A549 (cell line): ENCODE measurements around the gene UBE3C. TPM values are rescaled to one million over a fixed set of nuclear protein-coding genes. Genes with fewer than 3 reads are reported as not detected.

ENCODE experiments used
- ATAC-seq, 2 experiments: fragments of 200-7000 bp in 1 of 2; fragments of >200 bp in 1 of 2; cut with Nextera tagmentation in 1 of 2; cut with Tn5 transposase in 1 of 2; 3 replicates each; pipeline versions ENCODE4 v1.8.0 to v1.9.1; 2018 to 2020; ENCODE audit warnings: mild to moderate bottlenecking in 1 of 2, moderate library complexity in 1 of 2
- CTCF ChIA-PET: fragments of 300-600 bp; sonication (Branson Sonifier 250); formaldehyde crosslinking; extraction: SDS; loops from one replicate; lab custom pipeline; 2021; ENCODE audit warnings: antibody characterized with exemption, inconsistent platforms; lab: Yijun Ruan, JAX
- POLR2A ChIA-PET: fragments of 350-600 bp; formaldehyde crosslinking; extraction: SDS; loops from one replicate; lab custom pipeline; 2021; ENCODE audit warnings: antibody characterized with exemption, inconsistent platforms; lab: Yijun Ruan, JAX
- DNase-seq, 2 experiments: peaks; one replicate each; pipeline versions ENCODE4 v3.0.0 to v3.0.0-alpha.2; 2011 to 2016; ENCODE audit warnings: low read depth in 1 of 2, low spot score in 1 of 2
- FAIRE-seq: peaks from 2 replicates; lab custom pipeline; 2011; peaks lifted over from hg19 to GRCh38; lab: Jason Lieb, UNC
- H3K27ac ChIP-seq, 2 experiments: fragments of >200 bp; sonication (Bioruptor Twin); formaldehyde crosslinking; 3 replicates each; pipeline ENCODE4 v1.5.1; 2016 to 2017
- H3K4me1 ChIP-seq: fragments of >200 bp; sonication (Bioruptor Twin); formaldehyde crosslinking; 3 replicates; pipeline ENCODE4 v1.6.1; 2016
- H3K4me2 ChIP-seq: fragments of >200 bp; sonication (Bioruptor Twin); formaldehyde crosslinking; 3 replicates; pipeline ENCODE4 v1.6.1; 2016
- H3K4me3 ChIP-seq: fragments of >200 bp; sonication (Bioruptor Twin); formaldehyde crosslinking; 3 replicates; pipeline ENCODE4 v1.5.1; 2016
- H3K9me3 ChIP-seq: fragments of >200 bp; sonication (Bioruptor Twin); formaldehyde crosslinking; 3 replicates; pipeline ENCODE4 v1.6.1; 2016
- BHLHE40 ChIP-seq: IDR thresholded peaks from 2 replicates; pipeline ENCODE4 v1.6.1; 2012; ENCODE audit warnings: low read depth, low read length, inconsistent platforms
- CHD2 ChIP-seq: fragments of 150-350 bp; IDR thresholded peaks from 2 replicates; pipeline ENCODE4 v1.6.1; 2014; ENCODE audit warnings: low read length; ENCODE audit not compliant: partially characterized antibody
- CTCF ChIP-seq: fragments of >200 bp; sonication (Bioruptor Twin); formaldehyde crosslinking; IDR thresholded peaks from 3 replicates; pipeline ENCODE4 v1.5.1; 2016
- E2F6 ChIP-seq: IDR thresholded peaks from 2 replicates; pipeline ENCODE4 v1.6.1; 2012; ENCODE audit warnings: low read depth, borderline replicate concordance
- EHF ChIP-seq: fragments of 250-450 bp; sonication (Bioruptor Pico); IDR thresholded peaks from 2 replicates; pipeline ENCODE4 v1.5.0; 2020; ENCODE audit warnings: mild to moderate bottlenecking
- EHMT2 ChIP-seq: fragments of 200-600 bp; sonication (generic); IDR thresholded peaks from 2 replicates; pipeline ENCODE4 v1.6.1; 2016; ENCODE audit warnings: antibody characterized with exemption, low read depth, mild to moderate bottlenecking, moderate library complexity
- EP300 ChIP-seq, 2 experiments: fragments of >200 bp; sonication (Bioruptor Twin); formaldehyde crosslinking; IDR thresholded peaks; 2 replicates in 1 of 2; 3 replicates in 1 of 2; pipeline ENCODE4 v1.6.1; 2016 to 2017
- GATA3 ChIP-seq: IDR thresholded peaks from 2 replicates; pipeline ENCODE4 v1.6.1; 2012; ENCODE audit warnings: borderline replicate concordance
- HMGXB4 ChIP-seq: fragments of 250-450 bp; sonication (Bioruptor Pico); IDR thresholded peaks from 2 replicates; pipeline ENCODE4 v1.5.0; 2021; ENCODE audit warnings: mild to moderate bottlenecking, moderate library complexity, borderline replicate concordance
- HOXA7 ChIP-seq: fragments of 250-450 bp; sonication (Bioruptor Pico); IDR thresholded peaks from 2 replicates; pipeline ENCODE4 v1.5.0; 2020; ENCODE audit warnings: mild to moderate bottlenecking, moderate library complexity
- JUN ChIP-seq, 2 experiments: fragments of >200 bp; sonication (Bioruptor Twin); formaldehyde crosslinking; IDR thresholded peaks; 2 replicates in 1 of 2; 3 replicates in 1 of 2; pipeline ENCODE4 v1.6.1; 2016 to 2017
- KDM5A ChIP-seq: fragments of 200-600 bp; sonication (generic); IDR thresholded peaks from 2 replicates; pipeline ENCODE4 v1.6.1; 2016; ENCODE audit warnings: antibody characterized with exemption, mild to moderate bottlenecking
- MAX ChIP-seq: IDR thresholded peaks from 2 replicates; pipeline ENCODE4 v1.6.1; 2012
- NPAS2 ChIP-seq: fragments of 250-450 bp; sonication (Bioruptor Pico); IDR thresholded peaks from 2 replicates; pipeline ENCODE4 v1.8.0; 2022; ENCODE audit warnings: mild to moderate bottlenecking, moderate library complexity, borderline replicate concordance
- PHF8 ChIP-seq: fragments of 200-600 bp; sonication (generic); IDR thresholded peaks from 2 replicates; pipeline ENCODE4 v1.6.1; 2016; ENCODE audit warnings: low read depth, mild to moderate bottlenecking, antibody characterized with exemption, moderate library complexity, borderline replicate concordance
- RAD21 ChIP-seq, 2 experiments: fragments of >200 bp in 1 of 2; sonication (Bioruptor Twin) in 1 of 2; formaldehyde crosslinking in 1 of 2; IDR thresholded peaks in 1 of 2; conservative IDR thresholded peaks in 1 of 2; 2 replicates in 1 of 2; 3 replicates in 1 of 2; pipeline ENCODE4 v1.6.1; 2012 to 2018; ENCODE audit warnings: inconsistent platforms in 1 of 2
- RARB ChIP-seq: fragments of 250-450 bp; sonication (Bioruptor Pico); IDR thresholded peaks from 2 replicates; pipeline ENCODE4 v1.8.0; 2021; ENCODE audit warnings: mild to moderate bottlenecking, moderate library complexity
- REST ChIP-seq: fragments of 200-600 bp; sonication (generic); IDR thresholded peaks from 2 replicates; pipeline ENCODE4 v1.6.1; 2016; ENCODE audit warnings: antibody characterized with exemption, mild to moderate bottlenecking, moderate library complexity
- RFX5 ChIP-seq: fragments of 450-650 bp; IDR thresholded peaks from 2 replicates; pipeline ENCODE4 v1.7.1; 2014; ENCODE audit warnings: antibody characterized with exemption, mild to moderate bottlenecking, moderate library complexity
- SMC3 ChIP-seq: fragments of >200 bp; sonication (Bioruptor Twin); formaldehyde crosslinking; IDR thresholded peaks from 3 replicates; pipeline ENCODE4 v1.6.1; 2018; ENCODE audit warnings: inconsistent platforms
- TFCP2L1 ChIP-seq: fragments of 250-450 bp; sonication (Bioruptor Pico); IDR thresholded peaks from 2 replicates; pipeline ENCODE4 v1.5.0; 2021; ENCODE audit warnings: mild to moderate bottlenecking
- USF2 ChIP-seq: fragments of 450-650 bp; IDR thresholded peaks from 2 replicates; pipeline ENCODE4 v1.6.1; 2014; ENCODE audit warnings: antibody characterized with exemption
- ZNF302 ChIP-seq: fragments of 250-450 bp; sonication (Bioruptor Pico); IDR thresholded peaks from 2 replicates; pipeline ENCODE4 v1.9.0; 2021; ENCODE audit warnings: inconsistent platforms, mild to moderate bottlenecking, moderate library complexity
- WGBS: methylation state at CpG from one replicate; pipeline ENCODE4 v1.1.6; 2017; ENCODE audit errors: missing lambda C conversion rate; 5-methylcytosine and 5-hydroxymethylcytosine counted together
- polyA plus RNA-seq, 4 experiments: library from polyadenylated mRNA; depleted of rRNA in 3 of 4; stranded (reverse); fragments of >200 nt; fragmentation: RNase III in 1 of 4; extraction: RNeasy Plus Mini Kit Qiagen cat#74134 plus additional on column Dnase treatment in 1 of 4; gene quantifications; 2 replicates in 3 of 4; 3 replicates in 1 of 4; pipeline ENCODE4 v1.2.3, GENCODE V29; 2011 to 2017

Gene UBE3C
- polyA plus RNA-seq, 2 of the 4 experiments (the other 2 are of a cell fraction) = 52.1 to 73.2 TPM

GRCh38 chr7:157211690-157212089 lies 73.0 kb downstream of the UBE3C start:
- no peak overlapping the region for H3K4me2 ChIP-seq
- H3K4me1 ChIP-seq = no peaks in the 10 kb centered on the region
- no peaks in the 10 kb centered on the region for H3K9me3 ChIP-seq
- ChIA-PET CTCF (interaction anchor here (0.7 to 1.7 kb wide), 6 partner anchors 13 to 197 kb away, joined by 3 to 4 read pairs (median 3); no protein-coding TSS in a partner anchor), POLR2A (no interaction called here)
- TF ChIP-seq JUN (IDR thresholded peaks at IDR 0.05) (no peak), RARB (CRISPR knock-in tag) (no peak), USF2 (no peak), RAD21 (conservative IDR thresholded peaks at IDR 0.05 in 1 of 2, IDR thresholded peaks at IDR 0.05 in 1 of 2) (no peak), TFCP2L1 (CRISPR knock-in tag) (no peak), RFX5 (no peak)
- DNase-seq (no peak), ATAC-seq (no peak), FAIRE-seq (no peak)
- no peak overlapping the region for H3K27ac ChIP-seq
- no peak overlapping the region for H3K4me3 ChIP-seq
- 77% methylated on average over 5 of the region's 5 CpGs for WGBS

GRCh38 chr7:157219154-157219553 lies 80.4 kb downstream of the UBE3C start:
- H3K4me3 ChIP-seq = no peak overlapping the region
- H3K9me3 ChIP-seq = no peaks in the 10 kb centered on the region
- POLR2A ChIA-PET = no interaction called here
- no peak for FAIRE-seq
- no peaks in the 10 kb centered on the region for H3K4me1 ChIP-seq
- DNase-seq = no peak
- ATAC-seq = no peak
- H3K27ac ChIP-seq = no peak overlapping the region
- CTCF ChIA-PET = interaction anchor here (1.2 kb wide), 1 partner anchor 19 kb away, joined by 3 read pairs; no protein-coding TSS in a partner anchor
- WGBS = 87% methylated on average over 5 of the region's 5 CpGs
- TF ChIP-seq BHLHE40 (no peak), ZNF302 (CRISPR knock-in tag) (no peak), HOXA7 (CRISPR knock-in tag) (no peak), CTCF (no peak), SMC3 (no peak), GATA3 (no peak), MAX (no peak), EHMT2 (no peak), PHF8 (no peak), REST (no peak), EHF (no peak), CHD2 (no peak), HMGXB4 (CRISPR knock-in tag) (no peak), E2F6 (no peak), NPAS2 (CRISPR knock-in tag) (no peak), KDM5A (no peak), EP300 (IDR thresholded peaks at IDR 0.05) (no peak)
- H3K4me2 ChIP-seq = no peak overlapping the region
